ENCODE results near the gene FADS1. TPM values are rescaled to one million over a fixed set of nuclear protein-coding genes. Genes with fewer than 3 reads are reported as not detected.

The FADS1 gene
- total and polyA plus RNA-seq, 8 donors = 21.5 to 161 (median 36.1) TPM

- Histone ChIP-seq H3K36me3 (peaks cover 0 to 60% of the 10 kb centered on the region in 2 donors), H3K27ac (no peak overlapping the region), H3K4me3 (no peak overlapping the region), H3K27me3 (peaks cover 0 to 21% of the 10 kb centered on the region in 2 donors), H3K4me1 (peaks cover 0 to 21% of the 10 kb centered on the region in 2 donors), H3K9me3 (no peaks in the 10 kb centered on the region)
- TF ChIP-seq CTCF (IDR thresholded peaks at IDR 0.05) = no peak
- DNase-seq = no peak
- no peak for ATAC-seq
- intact Hi-C loops (cut with DNase I) = no loop called here
These were observed 5.0 kb downstream of the FADS1 start for GRCh38 chr11:61811831-61812230.

- peaks cover 0 to 67% of the 10 kb centered on the region in 2 donors for H3K36me3 ChIP-seq
These were observed 6.1 kb downstream of the FADS1 start for GRCh38 chr11:61810671-61811175.

GRCh38 chr11:61806785-61807184 lies 10.0 kb downstream of the FADS1 start:
- intact Hi-C loops (cut with DNase I) = loop anchor here in 1 of 2 donors (10.0 kb wide), 1 partner anchor 308 kb away; no protein-coding TSS in a partner anchor
- H3K27me3 ChIP-seq = no peaks in the 10 kb centered on the region
- peaks cover 0 to 96% of the 10 kb centered on the region in 2 donors for H3K36me3 ChIP-seq
- ATAC-seq = no peak
- no peak for TF ChIP-seq CTCF (IDR thresholded peaks at IDR 0.05)
- H3K4me1 ChIP-seq = no peaks in the 10 kb centered on the region
- DNase-seq = no peak
- H3K27ac ChIP-seq = no peak overlapping the region
- no peaks in the 10 kb centered on the region for H3K9me3 ChIP-seq
- H3K4me3 ChIP-seq = no peak overlapping the region

More at GRCh38 chr11:61810671-61811175, 6.1 kb downstream of the FADS1 start:
- TF ChIP-seq CTCF (IDR thresholded peaks at IDR 0.05) = no peak
- no peak overlapping the region for H3K4me3 ChIP-seq
- no peak for ATAC-seq
- intact Hi-C loops (cut with DNase I) = no loop called here
- peaks cover 0 to 10% of the 10 kb centered on the region in 2 donors for H3K27me3 ChIP-seq
- no peaks in the 10 kb centered on the region for H3K9me3 ChIP-seq
- H3K27ac ChIP-seq = no peak overlapping the region
- H3K4me1 ChIP-seq = peaks cover 0 to 11% of the 10 kb centered on the region in 2 donors
- DNase-seq = no peak

GRCh38 chr11:61805146-61805545 lies 11.7 kb downstream of the FADS1 start:
- intact Hi-C loops (cut with DNase I) = loop anchor here in 1 of 2 donors (10.0 kb wide), 1 partner anchor 310 kb away; no protein-coding TSS in a partner anchor
- no peak overlapping the region for H3K4me3 ChIP-seq
- H3K4me1 ChIP-seq = no peaks in the 10 kb centered on the region
- H3K36me3 ChIP-seq = peaks cover 0 to 93% of the 10 kb centered on the region in 2 donors
- no peak for DNase-seq
- no peaks in the 10 kb centered on the region for H3K9me3 ChIP-seq
- no peak for ATAC-seq
- H3K27ac ChIP-seq = no peak overlapping the region
- no peak for TF ChIP-seq CTCF (IDR thresholded peaks at IDR 0.05)
- no peaks in the 10 kb centered on the region for H3K27me3 ChIP-seq

- Histone ChIP-seq H3K4me3 (no peak overlapping the region), H3K9me3 (no peaks in the 10 kb centered on the region), H3K27ac (no peak overlapping the region), H3K36me3 (peaks cover 0 to 85% of the 10 kb centered on the region in 2 donors), H3K4me1 (no peaks in the 10 kb centered on the region), H3K27me3 (no peaks in the 10 kb centered on the region)
- no peak for TF ChIP-seq CTCF (IDR thresholded peaks at IDR 0.05)
- ATAC-seq (no peak), DNase-seq (no peak)
- intact Hi-C loops (cut with DNase I) = loop anchor here in 1 of 2 donors (10.0 kb wide), 1 partner anchor 311 kb away; no protein-coding TSS in a partner anchor
These were observed 12.7 kb downstream of the FADS1 start for GRCh38 chr11:61803889-61804647.

Data from left lung (tissue), 10 donors.